Activated CD4-positive, alpha-beta T cell treated with anti-CD3 and anti-CD28 coated beads, Interleukin-2, Interleukin-4, amounts not matched to agents 100 ng/mL and 50 ng/mL, durations not matched to agents 16 hours and 8 hours (primary cell): Measurements from ENCODE around the gene SLC14A1.
"Not testable (repeated sequence)": the region's sequence is repeated elsewhere in the genome, so short reads cannot be mapped to it uniquely, and the experiment has no call there.

ENCODE experiments used
- DNase-seq: peaks from one replicate; pipeline ENCODE4 v3.0.0-alpha.2; 2020; ENCODE audit warnings: low spot score

The SLC14A1 gene

DNA sequence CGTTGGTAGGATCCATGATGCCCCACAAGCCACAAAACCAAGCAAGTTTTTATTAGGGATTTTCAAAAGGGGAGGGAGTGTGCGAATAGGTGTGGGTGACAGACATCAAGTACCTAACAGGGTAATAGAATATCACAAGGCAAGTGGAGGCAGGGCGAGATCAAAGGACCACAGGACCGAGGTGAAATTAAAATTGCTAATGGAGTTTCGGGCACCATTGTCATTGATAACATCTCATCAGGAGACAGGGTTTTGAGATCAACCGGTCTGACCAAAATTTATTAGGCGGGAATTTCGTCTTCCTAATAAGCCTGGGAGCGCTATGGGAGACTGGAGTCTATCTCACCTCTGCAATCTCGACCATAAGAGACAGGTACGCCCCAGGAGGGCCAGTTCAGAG lies 33.7 kb downstream of the SLC14A1 start:
- DNase-seq: not testable (repeated sequence)

DNA sequence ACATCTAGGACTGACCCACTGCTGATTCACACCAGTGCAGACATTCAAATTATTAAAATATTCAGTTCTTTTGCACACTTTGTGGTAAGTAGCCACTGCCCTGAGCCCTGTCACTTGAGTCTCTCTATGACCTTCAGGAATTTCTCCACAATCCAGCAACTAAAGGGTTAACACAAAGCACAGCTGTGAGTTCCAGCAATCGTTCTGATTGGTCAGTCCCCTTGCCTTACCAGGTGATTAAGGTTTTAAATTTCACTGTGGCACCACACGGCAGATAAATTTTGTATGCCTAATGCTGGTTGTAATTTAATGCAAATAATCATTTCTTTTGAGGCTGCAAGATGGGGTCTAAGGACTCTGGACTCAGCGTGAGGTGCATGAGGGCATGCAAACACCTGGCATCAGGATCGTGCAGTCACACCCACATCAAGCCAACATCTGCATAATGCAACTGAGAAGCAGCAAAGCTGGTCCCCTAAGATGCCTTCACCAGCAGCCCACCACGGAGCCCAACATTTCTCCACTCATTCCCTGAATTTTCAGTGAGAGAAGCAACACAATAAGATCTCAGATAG lies 36.6 kb downstream of the SLC14A1 start:
- DNase-seq: no peak

DNA sequence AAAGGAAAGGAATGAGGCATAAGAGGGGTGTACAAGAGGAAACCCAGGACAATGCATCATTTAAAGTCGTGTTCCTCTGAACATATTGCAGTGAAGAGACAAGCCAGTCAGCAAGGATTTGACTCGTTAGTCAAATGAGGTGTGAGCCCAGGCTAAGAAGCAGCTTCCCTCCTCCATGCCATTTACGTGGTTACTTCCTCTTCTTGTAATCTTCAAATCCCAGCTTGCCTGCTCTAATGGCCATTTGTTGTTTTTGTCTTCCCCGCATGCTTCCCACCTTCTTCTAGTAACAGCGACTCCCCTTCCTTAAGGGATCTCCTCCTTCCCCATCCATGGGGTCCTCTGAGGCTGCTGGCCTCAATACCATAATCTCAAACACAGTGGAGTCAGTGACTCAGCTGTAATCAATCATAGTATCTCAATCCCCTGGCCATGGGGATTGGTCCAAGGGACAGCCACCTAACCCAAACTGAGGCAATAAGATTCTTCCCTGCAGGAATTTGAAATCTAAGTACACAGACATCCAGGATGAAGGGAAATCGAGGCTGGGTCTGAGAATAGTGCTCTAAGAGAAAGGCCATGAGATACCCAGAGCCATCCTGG lies 37.6 kb downstream of the SLC14A1 start:
- DNase-seq: no peak

DNA sequence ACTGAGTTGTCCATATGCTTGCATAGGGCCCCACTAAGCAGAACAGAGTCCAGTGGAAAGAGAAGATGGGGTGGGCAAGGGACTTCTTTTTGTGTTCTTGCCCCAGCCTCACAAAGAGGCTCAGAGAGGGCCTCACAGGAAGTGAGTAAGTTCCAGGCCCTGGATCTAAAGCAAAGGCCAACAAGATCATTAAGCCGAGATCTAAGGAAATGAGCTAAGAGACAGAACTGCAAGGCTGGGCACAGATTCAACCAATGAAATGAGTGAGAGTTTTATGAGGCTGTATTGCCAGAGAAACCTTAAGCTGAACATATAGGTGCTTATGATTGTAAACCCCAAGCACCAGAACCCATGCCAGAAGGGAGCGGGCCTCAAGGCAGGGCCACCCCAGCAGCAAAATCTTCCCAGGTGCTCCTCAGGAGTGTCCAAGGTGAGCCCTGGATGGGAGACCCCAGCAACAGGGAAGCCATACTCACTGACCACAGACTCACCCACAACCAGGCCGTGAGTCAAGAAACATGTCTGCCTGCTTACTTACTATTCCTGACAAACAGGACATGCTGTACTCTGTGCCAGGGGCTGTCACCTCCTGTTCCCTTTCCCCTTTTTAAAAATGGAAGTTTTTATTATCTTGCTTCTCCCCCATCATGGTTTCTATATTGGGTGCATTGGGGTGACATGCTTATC lies 40.2 kb downstream of the SLC14A1 start:
- no peak for DNase-seq

DNA sequence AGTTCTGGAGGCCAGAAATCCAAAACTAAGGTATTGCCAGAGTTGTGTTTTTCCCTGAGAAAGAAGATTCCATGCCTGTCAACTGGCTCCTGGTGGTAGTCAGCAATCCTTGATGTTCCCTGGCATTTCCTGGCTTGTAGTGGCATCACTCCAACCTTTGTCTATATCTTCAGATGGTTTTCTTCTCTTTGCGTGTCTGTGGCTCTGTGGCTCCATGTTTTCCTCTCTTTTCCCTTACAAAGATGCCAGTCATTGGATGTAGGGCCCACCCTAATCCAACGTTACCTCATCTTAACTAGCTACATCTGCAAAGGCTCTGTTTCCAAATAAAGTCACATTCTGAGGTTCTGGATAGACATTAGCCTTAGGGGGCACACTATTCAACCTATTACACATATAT lies 41.8 kb downstream of the SLC14A1 start:
- DNase-seq: no peak

DNA sequence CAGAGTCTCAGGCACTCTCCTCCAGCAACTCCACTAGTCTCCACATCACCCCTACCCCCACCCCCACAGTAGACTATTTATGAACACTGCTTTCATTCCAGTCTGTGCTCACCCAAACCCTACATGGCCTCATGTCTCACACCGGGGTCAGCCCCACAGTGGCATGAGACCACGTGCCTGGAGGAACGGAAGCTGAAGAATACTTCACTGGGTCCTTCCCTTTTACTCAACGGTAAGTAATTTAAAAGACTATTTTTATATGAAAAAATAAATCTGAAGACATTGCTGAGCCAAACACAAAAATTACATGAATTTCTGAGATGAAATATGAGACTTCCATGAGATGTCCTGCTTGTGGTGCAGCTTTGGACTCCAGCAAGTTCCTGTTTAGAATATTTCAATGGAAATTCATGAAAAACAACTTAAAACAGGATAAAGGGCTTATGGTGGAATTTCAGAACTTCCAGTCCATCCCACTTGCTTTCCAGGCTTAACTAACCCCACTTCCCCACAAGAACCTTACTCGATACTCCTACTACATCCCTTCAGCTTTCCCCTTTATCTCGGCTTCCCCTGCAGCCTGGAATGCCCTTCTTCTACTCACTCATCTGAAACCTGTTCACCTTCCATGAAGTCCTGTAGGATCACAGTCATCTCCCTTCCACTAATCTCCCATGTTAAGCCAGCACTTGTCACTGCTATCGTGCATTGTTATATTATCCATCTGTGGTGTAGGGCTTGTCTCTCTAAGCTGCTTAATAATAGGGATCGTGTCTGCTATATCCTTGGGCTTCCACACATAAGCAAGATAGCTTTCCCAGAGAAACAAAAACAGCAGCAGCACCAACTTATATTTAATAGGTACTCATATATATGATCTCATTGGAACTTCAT lies 47.9 kb downstream of the SLC14A1 start:
- no peak for DNase-seq

DNA sequence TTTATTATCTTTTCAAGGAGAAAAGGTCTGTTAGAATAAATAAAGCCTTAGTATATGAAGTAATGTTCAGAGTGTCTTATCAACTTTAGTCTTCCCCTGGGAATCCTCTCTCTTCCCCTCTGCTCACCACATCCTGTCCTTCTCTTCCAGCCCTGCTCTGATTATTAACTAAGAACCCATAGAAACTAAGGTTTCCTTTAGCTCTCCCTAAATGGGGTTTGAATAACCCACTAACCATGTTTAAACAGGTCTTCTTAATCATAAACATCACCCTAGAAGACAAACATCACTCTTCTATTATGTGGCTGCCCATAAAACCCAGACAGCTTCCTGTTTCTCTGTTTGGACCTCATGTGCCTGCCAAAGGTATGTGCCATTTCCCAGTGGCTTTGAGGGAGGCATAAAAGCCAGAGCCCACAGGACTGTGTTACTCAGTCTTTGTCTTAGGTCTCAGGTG lies 50.1 kb downstream of the SLC14A1 start:
- no peak for DNase-seq

DNA sequence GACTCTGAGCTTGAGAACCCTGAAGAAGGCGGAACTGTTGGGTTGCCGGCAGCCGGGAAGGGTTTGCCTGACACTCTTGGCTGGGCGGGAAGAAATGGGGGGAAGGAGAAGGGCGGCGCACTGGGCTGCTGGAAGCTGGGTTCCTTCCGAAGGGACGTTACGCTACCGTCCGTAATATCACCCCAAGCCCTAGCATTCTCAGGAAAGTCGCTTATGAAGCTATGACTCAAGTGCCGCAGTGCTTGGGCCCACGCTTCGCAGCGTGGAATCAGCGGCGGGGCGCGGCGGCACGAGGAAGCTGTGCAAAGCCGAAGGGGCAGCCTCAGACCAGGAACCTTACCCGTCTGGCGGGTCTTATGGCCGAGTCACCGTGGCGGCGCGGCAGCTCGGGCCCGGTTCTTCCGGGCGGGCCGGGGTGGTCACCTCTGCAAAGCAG lies 51.3 kb downstream of the SLC14A1 start:
- DNase-seq: peak; percentile 57

DNA sequence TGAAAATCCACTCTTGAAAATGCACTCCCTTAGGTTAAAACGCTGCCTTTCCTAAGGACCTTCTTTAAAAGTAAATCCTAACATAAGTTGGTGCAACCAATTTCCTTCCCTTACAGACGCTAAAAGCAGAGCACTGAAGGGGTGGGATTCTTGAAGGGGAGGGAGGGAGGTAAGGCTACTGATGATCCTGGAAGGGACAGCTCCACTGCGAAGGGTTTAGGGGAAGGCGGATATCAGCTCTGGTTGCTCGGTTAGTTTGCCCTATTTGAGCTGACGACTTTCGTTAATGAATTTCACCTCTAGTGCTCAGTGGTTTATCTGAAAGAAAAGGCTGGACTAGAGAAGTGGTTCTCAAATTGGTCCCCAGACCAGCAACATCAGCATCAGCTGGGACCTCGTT lies 51.8 kb downstream of the SLC14A1 start:
- DNase-seq: no peak

DNA sequence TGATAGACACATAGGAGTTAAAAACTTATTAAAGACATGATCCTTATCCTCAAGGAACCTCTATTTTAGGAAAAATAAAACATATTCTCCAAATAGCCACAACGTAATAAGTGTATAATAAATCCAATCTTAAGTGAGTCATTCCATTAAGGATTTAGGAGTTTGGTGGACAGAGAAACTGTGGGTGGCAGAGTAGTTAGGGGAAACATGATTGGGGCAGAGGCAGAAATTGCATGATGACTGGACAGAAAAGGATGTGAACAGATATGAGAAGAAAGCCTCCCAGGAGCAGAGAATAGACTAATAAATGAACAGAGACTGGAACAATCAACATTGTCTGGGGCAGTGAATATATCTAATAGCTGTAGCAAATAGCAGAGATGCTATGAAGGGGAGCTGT lies 53.4 kb downstream of the SLC14A1 start:
- no peak for DNase-seq

DNA sequence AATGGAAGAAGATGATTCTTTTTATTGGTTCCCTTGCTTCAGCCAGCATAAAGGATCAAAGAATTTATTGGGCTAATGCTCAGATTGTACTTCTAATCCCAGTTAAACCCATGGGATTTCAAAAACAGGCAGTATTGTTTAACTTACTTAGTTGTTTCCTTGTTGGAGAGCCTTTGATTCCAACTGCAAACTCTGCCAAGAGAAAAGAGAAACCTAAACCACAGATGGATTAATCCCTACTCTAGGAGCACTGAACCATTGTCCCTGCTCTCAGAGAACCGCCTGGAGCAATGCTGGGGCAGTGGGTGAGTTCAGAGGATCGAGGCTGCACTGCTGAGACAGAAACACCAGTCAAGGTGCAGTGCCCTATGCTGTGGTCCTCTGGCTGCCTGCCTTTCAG lies 56.6 kb downstream of the SLC14A1 start:
- no peak for DNase-seq

DNA sequence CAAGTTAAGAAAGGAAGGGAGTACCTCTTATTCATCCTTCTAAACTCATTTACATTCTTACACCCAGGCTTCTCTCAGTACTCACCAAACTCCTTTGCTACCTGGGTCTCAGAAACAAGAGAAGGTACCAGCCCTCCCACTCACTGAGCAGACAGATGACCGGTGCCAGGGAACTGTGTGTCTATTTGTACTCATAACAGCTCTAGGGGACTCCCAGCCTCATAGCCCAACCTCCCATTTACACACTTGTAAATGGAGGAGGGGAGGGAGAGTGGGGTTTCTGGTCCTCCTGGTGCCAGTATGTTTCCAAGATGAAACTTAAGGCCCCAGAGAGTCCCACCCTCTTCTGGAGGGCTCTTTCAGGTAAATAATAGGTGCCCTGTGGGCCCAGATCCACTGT lies 58.7 kb downstream of the SLC14A1 start:
- no peak for DNase-seq

DNA sequence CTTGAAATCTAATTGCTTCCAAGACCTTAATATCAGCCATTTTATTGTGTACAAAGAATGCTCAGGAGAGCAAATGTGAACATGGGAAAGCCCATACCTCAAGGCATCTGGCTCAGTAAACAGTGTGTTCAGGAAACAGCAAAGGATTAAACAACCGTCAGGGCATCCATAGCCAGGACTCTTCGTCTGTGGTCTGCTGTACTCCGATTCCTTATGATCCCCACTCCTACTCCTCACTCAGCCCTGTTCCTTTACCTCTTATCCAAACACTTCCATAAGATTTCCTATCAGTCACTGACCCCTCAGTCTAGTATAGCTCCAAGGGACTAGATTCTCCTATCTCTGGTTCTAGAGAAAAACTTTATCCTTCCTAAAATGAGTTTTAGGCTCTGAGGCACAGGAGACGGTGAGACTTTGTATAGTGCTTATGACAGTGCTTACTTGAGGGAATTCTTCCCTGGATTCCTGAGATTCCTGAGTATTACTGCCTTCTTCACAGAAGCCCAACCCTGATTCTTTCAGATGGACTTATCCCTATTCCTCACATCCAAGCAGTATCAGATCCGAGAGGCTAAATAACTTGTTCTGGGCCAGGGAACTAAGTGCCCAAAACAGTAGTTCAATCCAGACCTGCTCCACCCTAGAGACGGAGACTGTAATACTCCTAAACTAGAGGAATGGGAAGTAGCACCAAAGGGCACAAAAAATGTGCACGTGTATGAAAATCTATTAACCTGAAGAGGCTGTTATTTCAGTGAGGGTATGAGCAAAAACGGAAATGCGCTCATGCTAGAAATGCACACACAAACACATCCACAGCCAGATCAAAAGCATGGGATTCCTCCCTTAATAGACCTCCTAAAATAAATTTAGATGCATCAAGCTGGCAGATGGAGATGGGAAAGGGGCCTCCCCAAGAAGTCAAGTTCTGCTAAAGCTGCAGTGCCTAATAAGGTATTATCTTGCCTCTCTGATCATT lies 59.4 kb downstream of the SLC14A1 start:
- DNase-seq: no peak

DNA sequence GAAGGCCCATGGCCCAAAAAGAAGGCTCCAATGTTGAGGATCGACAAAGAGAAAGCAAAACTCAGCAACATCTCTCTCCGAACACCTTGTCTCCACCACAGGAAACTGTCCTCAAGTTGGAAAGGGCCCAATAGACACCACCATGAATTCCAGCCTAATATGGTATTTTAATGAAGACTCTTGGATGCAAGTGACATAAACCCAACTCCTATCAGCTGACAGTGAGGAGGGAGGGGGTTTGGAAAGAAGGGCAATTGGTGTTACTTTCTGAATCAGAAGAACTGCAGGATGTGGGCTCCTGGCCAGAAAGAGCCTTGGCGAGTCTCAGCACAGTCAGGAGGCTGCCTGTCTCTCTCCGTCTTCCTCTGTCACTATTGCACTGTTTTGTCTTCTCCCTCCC lies 61.2 kb downstream of the SLC14A1 start:
- DNase-seq: no peak

DNA sequence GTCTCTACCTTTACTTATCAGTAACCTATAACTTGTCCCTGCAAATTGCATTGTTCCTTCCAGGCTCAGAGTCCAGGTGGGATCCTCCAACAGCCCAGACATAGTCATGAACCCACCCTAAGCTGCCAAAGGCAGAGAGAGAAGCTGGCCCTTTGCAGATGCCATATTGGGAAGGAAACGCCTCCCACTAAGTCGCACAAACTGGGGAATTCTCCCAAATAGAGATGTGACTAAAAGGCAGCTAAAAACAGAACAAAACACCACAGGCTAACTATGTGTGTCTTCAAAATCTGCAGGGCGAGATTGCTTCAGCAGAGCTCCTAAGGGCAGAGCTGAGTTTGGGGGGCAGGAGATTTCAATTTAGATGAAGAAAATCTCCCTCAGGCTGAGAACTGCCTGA lies 63.0 kb downstream of the SLC14A1 start:
- no peak for DNase-seq

DNA sequence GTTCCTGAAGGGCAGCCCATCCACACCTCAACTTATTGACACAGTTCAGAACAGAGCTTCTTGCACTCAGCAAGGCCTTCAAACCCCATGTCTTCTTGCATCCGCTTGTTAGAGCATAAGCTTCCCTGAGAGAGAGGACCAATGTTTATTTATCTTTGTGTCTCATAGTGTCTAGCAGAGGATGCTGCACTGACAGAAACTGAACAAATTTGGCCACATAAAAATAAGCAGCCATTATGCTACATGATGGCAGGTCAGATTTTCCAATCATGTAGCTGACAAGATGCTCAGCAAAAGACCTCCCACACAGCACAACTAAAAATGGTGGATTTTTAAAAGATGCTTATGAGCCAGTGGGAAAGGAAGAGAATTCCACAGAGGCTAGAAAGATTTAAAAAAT lies 63.4 kb downstream of the SLC14A1 start:
- DNase-seq: no peak

DNA sequence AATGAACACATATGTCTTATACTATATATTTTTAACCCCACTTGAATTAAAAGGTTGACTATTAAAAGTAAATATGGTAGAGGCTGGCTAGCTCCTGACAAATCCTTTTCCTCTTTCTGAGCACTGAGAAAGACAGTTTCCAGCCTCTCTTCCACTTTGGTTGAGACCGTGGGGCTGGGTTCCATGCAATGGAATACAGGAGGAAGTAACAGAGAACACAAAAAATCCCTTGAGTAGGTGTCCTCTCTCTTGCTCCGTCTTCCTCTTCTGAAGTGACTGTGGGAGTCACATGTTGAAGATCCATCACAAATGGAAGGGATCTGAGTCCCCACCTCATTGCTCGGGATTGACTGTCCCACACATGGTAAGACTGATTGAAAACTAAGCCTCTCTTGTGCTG lies 64.9 kb downstream of the SLC14A1 start:
- DNase-seq: no peak

DNA sequence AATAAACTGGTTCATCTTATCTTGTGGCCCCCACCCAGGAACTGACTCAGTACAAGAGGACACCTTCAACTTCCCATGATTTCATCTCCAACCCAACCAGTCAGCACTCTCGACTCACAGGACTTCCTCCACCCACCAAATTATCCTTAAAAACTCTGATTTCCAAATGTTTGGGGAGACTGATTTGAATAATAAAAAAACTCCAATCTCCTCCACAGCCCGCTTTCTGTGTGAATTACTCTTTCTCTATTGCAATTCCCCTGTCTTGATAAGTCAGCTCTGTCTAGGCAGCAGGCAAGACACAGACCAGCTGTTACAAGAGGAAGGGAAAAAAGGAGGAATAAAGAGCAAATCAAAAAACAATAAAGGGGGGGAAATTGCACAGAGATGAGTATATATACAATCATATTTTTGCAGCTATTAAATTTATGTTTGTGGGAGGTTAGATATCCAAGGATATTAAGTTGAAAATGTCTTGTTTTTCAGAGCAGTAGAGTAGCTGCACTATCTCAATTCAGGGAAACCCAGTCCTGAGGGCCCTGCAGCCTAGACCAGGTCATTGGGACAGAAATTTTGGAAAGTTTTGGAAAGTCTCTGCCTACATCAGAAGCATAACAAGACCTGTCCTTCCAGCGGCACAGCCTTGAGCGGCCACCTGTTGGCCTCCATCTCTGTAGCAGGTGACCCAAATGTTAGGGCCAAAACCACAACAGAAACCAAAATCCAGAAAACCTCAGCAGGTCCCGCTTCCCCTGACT lies 68.7 kb downstream of the SLC14A1 start:
- no peak for DNase-seq

DNA sequence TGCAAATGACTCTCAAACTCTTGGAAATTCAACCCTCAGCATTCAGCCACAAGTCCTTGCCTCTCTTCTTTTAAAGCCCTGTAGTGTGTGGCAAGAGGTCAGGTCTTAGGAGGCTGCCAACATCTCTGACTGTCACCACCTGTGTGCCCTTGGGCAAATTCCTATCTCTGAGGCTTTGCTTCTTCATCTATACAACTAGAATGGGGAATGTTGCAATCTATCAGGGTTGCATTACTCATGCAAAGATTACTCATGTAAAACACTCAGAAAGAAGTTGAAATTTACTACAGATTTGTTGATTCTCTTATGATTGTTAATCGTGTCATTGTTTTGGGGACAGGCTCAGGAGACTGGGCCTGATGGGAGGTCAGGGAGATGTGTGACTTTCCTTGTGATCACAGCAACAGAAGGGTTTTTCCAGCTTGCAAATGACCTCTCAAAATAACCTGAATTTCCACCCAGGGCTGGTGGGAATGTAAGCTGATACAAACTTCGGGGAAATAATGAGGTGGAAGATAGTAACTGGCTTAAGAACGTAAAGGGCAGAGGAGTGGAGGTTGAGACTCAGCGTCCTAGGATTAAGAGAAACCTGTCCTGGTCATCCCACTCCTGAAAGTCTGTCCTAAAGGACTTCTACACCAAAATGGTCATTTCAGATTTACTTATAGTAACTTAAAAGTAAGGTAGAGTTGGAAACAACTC lies 69.4 kb downstream of the SLC14A1 start:
- no peak for DNase-seq

DNA sequence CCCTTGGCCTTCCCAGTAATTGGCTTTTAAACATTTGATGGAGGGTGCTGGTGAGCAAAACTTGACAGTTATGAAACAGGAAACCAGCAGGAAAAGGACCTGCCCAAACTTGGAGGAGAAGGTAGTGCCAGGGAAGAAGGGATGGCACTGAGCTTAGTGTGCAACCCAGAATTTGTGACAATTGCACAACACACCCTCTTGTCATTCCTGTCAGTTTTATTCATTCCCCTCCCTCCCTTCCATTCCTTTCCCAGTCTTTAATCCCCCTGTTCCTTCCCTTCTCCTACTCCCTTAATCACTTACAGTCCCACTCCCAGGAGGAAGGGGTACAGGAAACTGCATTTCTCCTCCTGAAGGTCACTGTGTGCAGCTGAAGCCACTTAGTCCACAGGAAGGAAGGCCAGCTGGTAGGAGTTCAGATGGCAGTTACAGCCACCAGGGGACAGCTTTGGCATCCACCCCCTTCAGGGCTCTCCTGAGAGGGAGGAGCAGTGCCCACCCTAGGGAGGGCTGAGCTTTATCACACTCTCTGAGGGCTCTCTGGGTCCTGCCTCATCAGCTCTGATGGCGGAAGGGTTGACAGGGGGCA lies 77.5 kb downstream of the SLC14A1 start:
- no peak for DNase-seq
